GM19035 (cell line): ENCODE results near the gene PDGFB.
"Not testable (repeated sequence)": the region's sequence is repeated elsewhere in the genome, so short reads cannot be mapped to it uniquely, and the experiment has no call there.

Experiments used
- ATAC-seq: cut with Tn5 transposase; IDR thresholded peaks from one replicate; pipeline ENCODE4 v1.9.1; 2021; ENCODE audit not compliant: unreplicated experiment

The PDGFB gene

GRCh38 chr22:39229075-39229474 is 15.7 kb downstream of the PDGFB start:
- ATAC-seq, result no peak

- no peak for ATAC-seq
Observed at GRCh38 chr22:39227542-39228272, 17.1 kb downstream of the PDGFB start.

GRCh38 chr22:39226353-39226752 is 18.4 kb downstream of the PDGFB start:
- ATAC-seq, result no peak

GRCh38 chr22:39225591-39225990 is 19.2 kb downstream of the PDGFB start:
- ATAC-seq, result no peak

- no peak for ATAC-seq
Observed at GRCh38 chr22:39224550-39224949, 20.2 kb downstream of the PDGFB start.

- ATAC-seq, result no peak
Observed at GRCh38 chr22:39223091-39223710, 21.6 kb downstream of the PDGFB start.

GRCh38 chr22:39221999-39222686 is 22.6 kb downstream of the PDGFB start:
- ATAC-seq, result no peak

- no peak for ATAC-seq
Observed at GRCh38 chr22:39220890-39221850, 23.6 kb downstream of the PDGFB start.

GRCh38 chr22:39220450-39220849 is 24.3 kb downstream of the PDGFB start:
- no peak for ATAC-seq

GRCh38 chr22:39219071-39220039 is 25.4 kb downstream of the PDGFB start:
- ATAC-seq, result no peak

- not testable (repeated sequence) for ATAC-seq
Observed at GRCh38 chr22:39218432-39218831, 26.4 kb downstream of the PDGFB start.

GRCh38 chr22:39216143-39216490 is 28.7 kb downstream of the PDGFB start:
- no peak for ATAC-seq

GRCh38 chr22:39215426-39216142 is 29.2 kb downstream of the PDGFB start:
- ATAC-seq, result no peak

- ATAC-seq, result no peak
Observed at GRCh38 chr22:39215070-39215396, 29.7 kb downstream of the PDGFB start.

GRCh38 chr22:39214383-39215069 is 30.3 kb downstream of the PDGFB start:
- no peak for ATAC-seq

- no peak for ATAC-seq
Observed at GRCh38 chr22:39214006-39214382, 30.8 kb downstream of the PDGFB start.

GRCh38 chr22:39212721-39213376 is 31.9 kb downstream of the PDGFB start:
- no peak for ATAC-seq

GRCh38 chr22:39209756-39210155 is 35.0 kb downstream of the PDGFB start:
- ATAC-seq, result no peak
